Body of pancreas (tissue), 4 donors: ENCODE data around the gene BASP1. TPM values are rescaled to one million over a fixed set of nuclear protein-coding genes. Genes with fewer than 3 reads are reported as not detected.
A peak's percentile ranks its signal among the peaks of the same experiment; 100 is the strongest.

Experiments
- ATAC-seq: fragments of 150-250 bp; one replicate; pipeline ENCODE4 v1.9.1; 2016
- DNase-seq, 4 donors: peaks; one replicate each; pipeline ENCODE4 v3.0.0-alpha.2; 2019
- H3K27ac ChIP-seq, 4 donors: fragments of 200-600 bp; sonication (generic); 1 replicate in 3 of 4; 2 replicates in 1 of 4; pipeline versions ENCODE4 v1.5.1 to v1.6.1; 2016 to 2019; ENCODE audit warnings: mild to moderate bottlenecking in 1 of 4, mixed read lengths in 1 of 4, moderate library complexity in 1 of 4
- H3K27me3 ChIP-seq, 2 donors: fragments of 200-600 bp; sonication (generic); one replicate each; pipeline ENCODE4 v1.6.0; 2016; ENCODE audit warnings: mild to moderate bottlenecking in 1 of 2
- H3K36me3 ChIP-seq, 2 donors: fragments of 200-600 bp; sonication (generic); replicated peaks in 1 of 2; 2 replicates each; pipeline ENCODE4 v1.5.1; 2016; ENCODE audit warnings: low read depth in 2 of 2; ENCODE audit not compliant: insufficient read depth in 1 of 2
- H3K4me1 ChIP-seq: fragments of 200-600 bp; sonication (generic); one replicate; pipeline ENCODE4 v1.6.0; 2016
- H3K4me3 ChIP-seq, 2 donors: fragments of 200-600 bp; sonication (generic); 1 replicate in 1 of 2; 2 replicates in 1 of 2; pipeline ENCODE4 v1.5.1; 2016 to 2019
- H3K9me3 ChIP-seq, 3 donors: fragments of 200-600 bp; sonication (generic); 1 replicate in 2 of 3; 2 replicates in 1 of 3; pipeline ENCODE4 v1.5.1; 2016
- POLR2A ChIP-seq, 3 donors: fragments of 450-650 bp; IDR thresholded peaks; one replicate each; pipeline ENCODE4 v1.6.1; 2016; ENCODE audit warnings: antibody characterized with exemption in 3 of 3, mild to moderate bottlenecking in 2 of 3
- WGBS, 2 donors: methylation state at CpG; one replicate each; pipeline ENCODE4 v1.1.5; 2017; 5-methylcytosine and 5-hydroxymethylcytosine counted together
- intact Hi-C: fragments of 100-400 bp; cut with DNase I; formaldehyde crosslinking; loops from one replicate; pipeline ENCODE4 v1.15.1; 2023
- total RNA-seq, 2 donors: library from RNA; depleted of rRNA; stranded (reverse); fragments of >200 nt; gene quantifications; one replicate each; pipeline ENCODE4 v1.1.0, GENCODE V29; 2016
- TF ChIP-seq, protein P1 (sequence below), 7 experiments: fragments of 450-650 bp in 4 of 7; fragments of 200-600 bp in 3 of 7; sonication (generic) in 3 of 7; IDR thresholded peaks; one replicate each; pipeline ENCODE4 v1.5.1; 2016 to 2019; ENCODE audit warnings: antibody characterized with exemption in 7 of 7

BASP1 gene
- total RNA-seq, 2 donors from 2014 or later: 4.0 to 4.7 TPM

DNA sequence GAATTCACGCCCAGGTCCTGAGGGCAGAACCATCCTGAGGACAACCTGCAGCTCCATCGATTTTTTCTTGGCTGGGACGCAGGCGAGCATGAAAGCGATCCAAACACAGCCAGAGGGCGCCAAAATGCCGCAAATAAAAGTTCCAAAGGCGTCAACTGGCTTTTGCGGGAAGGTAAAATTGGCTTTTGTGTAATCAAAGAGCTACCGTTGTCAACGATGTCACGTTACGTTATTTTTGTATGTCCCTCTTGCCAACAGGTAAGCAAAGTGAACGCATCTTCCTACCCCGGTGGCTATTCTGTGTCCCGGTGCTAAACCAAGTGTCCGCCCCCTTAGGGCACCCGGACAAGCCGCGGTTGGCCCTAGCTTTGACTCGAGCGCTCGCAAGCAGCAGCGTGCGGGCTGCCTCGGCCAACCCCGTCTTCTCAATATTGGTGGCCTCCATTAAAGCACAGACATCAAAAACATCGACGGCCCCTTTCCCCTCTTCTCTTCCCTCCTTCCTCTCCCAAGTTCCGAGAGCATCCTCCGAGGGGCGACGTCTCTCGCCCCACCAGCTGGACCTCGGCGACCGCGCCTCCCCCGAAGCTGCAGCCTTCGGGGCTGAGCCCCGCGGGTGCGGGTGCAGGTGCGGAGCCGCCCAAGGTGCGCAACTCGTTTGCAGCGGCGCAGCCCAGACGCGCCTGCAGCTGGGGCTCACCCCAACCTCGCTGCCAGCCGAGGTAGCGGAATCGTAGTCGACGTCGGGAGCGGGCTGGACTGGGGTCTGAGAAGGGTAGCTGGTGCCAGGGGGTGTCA is 1.1 kb upstream of the BASP1 start:
- peaks cover 25% of the 10 kb centered on the region for H3K4me1 ChIP-seq

DNA sequence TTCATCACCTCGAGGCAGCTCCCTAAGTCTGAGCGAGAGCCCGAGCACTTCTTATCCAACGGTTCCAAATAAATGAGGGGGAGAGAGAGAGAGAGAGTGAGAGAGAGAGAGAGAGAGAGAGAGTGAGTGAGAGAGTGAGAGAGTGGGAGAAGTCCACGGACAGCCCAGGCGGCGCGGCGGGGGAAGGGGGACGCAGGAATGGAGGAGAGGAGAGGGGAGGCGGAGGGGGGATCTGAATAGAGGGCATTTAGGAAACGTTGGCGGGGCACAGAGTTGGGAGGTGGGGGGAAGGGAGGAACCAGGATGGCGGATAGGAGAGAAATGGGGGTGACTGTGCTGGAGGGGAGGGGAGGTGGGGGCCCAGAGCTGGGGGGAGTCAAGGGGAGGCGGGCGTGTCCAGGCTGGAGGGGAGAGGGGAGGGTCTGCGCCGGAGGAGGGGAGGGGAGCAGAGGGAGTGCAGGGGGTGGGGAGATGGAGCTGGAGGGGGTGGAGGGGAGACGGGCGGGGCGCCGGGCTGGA is 398 bp upstream of the BASP1 start:
- H3K9me3 ChIP-seq: no peaks in the 10 kb centered on the region
- ATAC-seq (no peak), DNase-seq (peak in 1 of 4 donors; percentile 4)
- no peak overlapping the region for H3K4me3 ChIP-seq
- 1 to 3% methylated on average over 10 to 16 of the region's 22 CpGs for WGBS, 2 donors
- H3K36me3 ChIP-seq: no peaks in the 10 kb centered on the region
- H3K27ac ChIP-seq: no peak overlapping the region
- H3K27me3 ChIP-seq: peaks cover 0 to 14% of the 10 kb centered on the region in 2 donors
- intact Hi-C loops: loop anchor here (5.0 kb wide), 1 partner anchor 1090 kb away; no protein-coding TSS in a partner anchor
- TF ChIP-seq, protein P1, sequence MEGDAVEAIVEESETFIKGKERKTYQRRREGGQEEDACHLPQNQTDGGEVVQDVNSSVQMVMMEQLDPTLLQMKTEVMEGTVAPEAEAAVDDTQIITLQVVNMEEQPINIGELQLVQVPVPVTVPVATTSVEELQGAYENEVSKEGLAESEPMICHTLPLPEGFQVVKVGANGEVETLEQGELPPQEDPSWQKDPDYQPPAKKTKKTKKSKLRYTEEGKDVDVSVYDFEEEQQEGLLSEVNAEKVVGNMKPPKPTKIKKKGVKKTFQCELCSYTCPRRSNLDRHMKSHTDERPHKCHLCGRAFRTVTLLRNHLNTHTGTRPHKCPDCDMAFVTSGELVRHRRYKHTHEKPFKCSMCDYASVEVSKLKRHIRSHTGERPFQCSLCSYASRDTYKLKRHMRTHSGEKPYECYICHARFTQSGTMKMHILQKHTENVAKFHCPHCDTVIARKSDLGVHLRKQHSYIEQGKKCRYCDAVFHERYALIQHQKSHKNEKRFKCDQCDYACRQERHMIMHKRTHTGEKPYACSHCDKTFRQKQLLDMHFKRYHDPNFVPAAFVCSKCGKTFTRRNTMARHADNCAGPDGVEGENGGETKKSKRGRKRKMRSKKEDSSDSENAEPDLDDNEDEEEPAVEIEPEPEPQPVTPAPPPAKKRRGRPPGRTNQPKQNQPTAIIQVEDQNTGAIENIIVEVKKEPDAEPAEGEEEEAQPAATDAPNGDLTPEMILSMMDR (IDR thresholded peaks at IDR 0.05): no peak
- no peak for TF ChIP-seq POLR2A (IDR thresholded peaks at IDR 0.05)
- H3K4me1 ChIP-seq: peaks cover 25% of the 10 kb centered on the region

More for the DNA sequence above, 1.1 kb upstream of the BASP1 start:
- intact Hi-C loops: loop anchor here (5.0 kb wide), 1 partner anchor 1091 kb away; no protein-coding TSS in a partner anchor
- peaks cover 0 to 14% of the 10 kb centered on the region in 2 donors for H3K27me3 ChIP-seq
- peak; percentile 82 to 87 (median 85) for DNase-seq
- TF ChIP-seq, protein P1 (IDR thresholded peaks at IDR 0.05): peak; percentile 72 to 91 (median 88)
- TF ChIP-seq POLR2A (IDR thresholded peaks at IDR 0.05): no peak
- 3 to 4% methylated on average over 18 to 57 of the region's 59 CpGs for WGBS, 2 donors
- H3K9me3 ChIP-seq: no peaks in the 10 kb centered on the region
- H3K27ac ChIP-seq: no peak overlapping the region
- ATAC-seq: peak; percentile 81
- no peak overlapping the region for H3K4me3 ChIP-seq
- no peaks in the 10 kb centered on the region for H3K36me3 ChIP-seq

DNA sequence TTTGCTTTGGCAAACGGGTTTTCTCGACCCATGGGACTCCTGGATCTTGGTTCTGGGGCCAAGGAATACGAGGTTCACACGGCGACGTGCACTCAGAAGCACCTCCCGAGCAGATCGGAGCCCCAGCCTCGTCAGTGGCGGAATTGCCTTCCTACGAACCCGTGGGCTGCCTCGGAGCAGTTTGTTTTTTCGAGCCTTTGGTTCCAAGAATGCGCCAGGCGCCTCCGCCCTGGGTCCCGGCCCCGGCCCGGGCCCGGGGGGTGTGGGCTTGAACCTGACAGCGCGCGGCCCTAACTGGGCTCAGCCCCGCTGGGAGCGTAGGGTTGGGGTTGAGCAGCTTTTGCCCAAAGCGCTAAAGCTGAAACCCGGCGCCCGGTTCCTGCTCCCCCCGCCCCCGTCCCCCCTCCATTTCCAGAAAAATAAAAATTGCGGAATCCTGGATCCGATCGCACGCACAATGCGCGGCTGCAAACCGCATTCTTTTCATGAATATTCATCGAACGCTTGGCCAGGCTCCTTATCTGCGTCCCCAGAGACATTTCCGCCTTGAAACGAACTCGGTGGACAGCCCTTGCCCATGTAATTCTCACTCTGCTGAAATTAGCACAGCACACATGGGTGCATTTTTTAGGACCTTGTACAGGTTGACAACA is 1.0 kb downstream of the BASP1 start:
- H3K4me1 ChIP-seq: peaks cover 25% of the 10 kb centered on the region
- intact Hi-C loops: loop anchor here (5.0 kb wide), 1 partner anchor 1089 kb away; no protein-coding TSS in a partner anchor
- H3K4me3 ChIP-seq: peak overlapping the region in 1 of 2 donors; percentile 22
- H3K9me3 ChIP-seq: no peaks in the 10 kb centered on the region
- TF ChIP-seq, protein P1 (IDR thresholded peaks at IDR 0.05): no peak
- TF ChIP-seq POLR2A (IDR thresholded peaks at IDR 0.05): no peak
- H3K27ac ChIP-seq: peak overlapping the region in 1 of 4 donors; percentile 28
- peaks cover 0 to 14% of the 10 kb centered on the region in 2 donors for H3K27me3 ChIP-seq
- ATAC-seq: no peak
- WGBS, 2 donors: 0 to 2% methylated on average over 25 to 45 of the region's 45 CpGs
- no peaks in the 10 kb centered on the region for H3K36me3 ChIP-seq
- DNase-seq: peak in 3 of 4 donors; percentile 17 to 35 (median 30)

DNA sequence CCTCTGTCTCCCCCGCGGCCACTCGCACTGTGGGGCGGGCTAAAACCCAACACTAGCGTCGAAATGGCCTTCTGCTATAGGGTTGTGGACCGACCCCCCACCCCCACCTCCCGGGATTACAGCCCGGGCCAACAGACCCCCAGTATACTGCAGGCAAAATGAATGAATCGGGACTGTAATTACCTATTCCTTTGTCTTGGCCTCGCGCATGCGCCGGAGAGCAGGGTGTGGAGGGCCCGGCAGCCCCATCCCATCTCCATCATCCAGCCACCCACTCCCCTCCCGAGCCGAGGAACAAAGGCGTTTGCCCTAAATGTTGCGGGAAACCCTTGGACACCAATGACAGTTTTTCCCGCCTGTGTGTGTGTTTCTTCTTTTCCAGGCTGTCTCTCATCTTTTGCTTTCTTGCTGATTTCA is 1.6 kb downstream of the BASP1 start:
- H3K9me3 ChIP-seq: no peaks in the 10 kb centered on the region
- H3K27me3 ChIP-seq: peaks cover 0 to 14% of the 10 kb centered on the region in 2 donors
- H3K27ac ChIP-seq: no peak overlapping the region
- TF ChIP-seq, protein P1 (IDR thresholded peaks at IDR 0.05): no peak
- no peak for TF ChIP-seq POLR2A (IDR thresholded peaks at IDR 0.05)
- peaks cover 25% of the 10 kb centered on the region for H3K4me1 ChIP-seq
- ATAC-seq: no peak
- H3K36me3 ChIP-seq: no peaks in the 10 kb centered on the region
- H3K4me3 ChIP-seq: no peak overlapping the region
- intact Hi-C loops: loop anchor here (5.0 kb wide), 1 partner anchor 1088 kb away; no protein-coding TSS in a partner anchor
- DNase-seq: no peak
- 12 to 33% methylated on average over 11 to 20 of the region's 20 CpGs for WGBS, 2 donors
